Immature natural killer cell (primary cell): Measurements from ENCODE around the gene ACTR1A. TPM values are rescaled to one million over a fixed set of nuclear protein-coding genes. Genes with fewer than 3 reads are reported as not detected.
"Not testable (repeated sequence)": the region's sequence is repeated elsewhere in the genome, so short reads cannot be mapped to it uniquely, and the experiment has no call there.

ENCODE experiments used
- DNase-seq, 3 donors: peaks; one replicate each; pipeline ENCODE4 v3.0.0; 2022; ENCODE audit warnings: mixed read lengths in 1 of 3
- H3K27ac Mint-ChIP-seq, 6 donors: one replicate each; pipeline ENCODE4 v1.8.0; 2020; ENCODE audit warnings: mixed read lengths in 6 of 6, mild to moderate bottlenecking in 5 of 6, inconsistent platforms in 4 of 6, moderate library complexity in 3 of 6
- H3K27me3 Mint-ChIP-seq, 3 donors: one replicate each; pipeline ENCODE4 v1.8.0; 2020 to 2021; ENCODE audit warnings: low read depth in 3 of 3, mild to moderate bottlenecking in 3 of 3, mixed read lengths in 3 of 3, moderate library complexity in 3 of 3, inconsistent platforms in 1 of 3
- H3K36me3 Mint-ChIP-seq, 3 donors: one replicate each; pipeline ENCODE4 v1.8.0; 2020; ENCODE audit warnings: mixed read lengths in 3 of 3, inconsistent platforms in 2 of 3, mild to moderate bottlenecking in 2 of 3
- H3K4me1 Mint-ChIP-seq, 2 donors: one replicate each; pipeline ENCODE4 v1.8.0; 2020; ENCODE audit warnings: inconsistent platforms in 2 of 2, mild to moderate bottlenecking in 2 of 2, mixed read lengths in 2 of 2, moderate library complexity in 1 of 2
- H3K4me3 Mint-ChIP-seq, 5 donors: one replicate each; pipeline ENCODE4 v1.8.0; 2020; ENCODE audit warnings: mild to moderate bottlenecking in 5 of 5, mixed read lengths in 5 of 5, inconsistent platforms in 3 of 5, moderate library complexity in 3 of 5
- H3K9me3 Mint-ChIP-seq, 6 donors: one replicate each; pipeline ENCODE4 v1.8.0; 2020; ENCODE audit warnings: mild to moderate bottlenecking in 6 of 6, mixed read lengths in 6 of 6, inconsistent platforms in 4 of 6, moderate library complexity in 3 of 6
- polyA plus RNA-seq, 3 donors: library from polyadenylated mRNA; unstranded; fragments of 300-500 nt; fragmentation: Illumina TruSeq; gene quantifications; one replicate each; pipeline ENCODE4 v1.2.3, GENCODE V29; 2021

ACTR1A gene
- 100 to 1,000 TPM in 2 of 3 donors, 10 to 100 TPM in 1; 91.6 to 125 (median 115) TPM for polyA plus RNA-seq

DNA sequence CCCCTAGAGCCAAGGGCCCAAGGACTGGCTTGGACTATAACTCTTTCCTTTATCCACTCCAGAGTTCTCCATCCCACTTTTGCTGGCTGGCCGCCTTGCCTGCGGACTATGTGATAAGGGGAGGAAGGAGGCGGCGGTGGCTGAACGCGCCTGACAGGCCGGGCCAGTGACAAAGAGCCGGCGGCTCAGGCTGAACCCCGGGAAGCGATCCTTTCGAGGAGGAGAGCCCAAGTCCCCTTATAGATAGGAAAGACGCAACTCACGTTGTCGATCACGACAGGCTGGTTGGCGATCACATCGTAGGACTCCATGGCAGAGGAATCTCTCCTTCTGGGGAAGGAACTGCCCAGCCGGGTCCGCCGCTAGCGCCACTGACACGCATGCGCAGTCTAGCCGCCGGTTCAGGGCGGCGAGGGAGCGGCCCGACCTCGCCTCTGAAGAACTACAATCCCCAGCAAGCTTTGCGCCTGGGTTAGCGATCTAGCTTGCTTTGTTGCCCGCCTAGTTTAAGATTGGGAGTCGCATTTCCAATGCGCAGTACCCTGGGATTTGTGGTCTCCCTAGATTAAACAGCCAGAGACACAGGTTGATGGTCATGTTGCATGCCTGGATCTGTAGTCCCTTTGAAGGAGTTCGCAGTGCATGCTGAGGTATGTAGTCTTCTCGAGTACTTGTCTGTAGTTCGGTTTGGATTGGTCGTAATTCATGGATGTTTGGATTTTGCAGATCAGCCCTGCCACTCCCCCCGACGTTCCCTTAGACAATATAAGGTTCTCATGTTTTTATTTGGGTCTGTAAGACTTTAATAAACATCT, at the start of gene ACTR1A:
Gene ACTR1A, minus strand, starts transcription at position 376 of the 815 bp plus-strand sequence. Its CDS starts 65 bp downstream, at position 311.
- no peaks in the 10 kb centered on the region for H3K36me3 Mint-ChIP-seq
- H3K4me1 Mint-ChIP-seq = peaks cover 29 to 38% of the 10 kb centered on the region in 2 donors
- no peaks in the 10 kb centered on the region for H3K9me3 Mint-ChIP-seq

GRCh38 chr10:102550636-102551210, 48.2 kb upstream of the ACTR1A start:
- Mint-ChIP-seq H3K27me3 (no peaks in the 10 kb centered on the region), H3K4me3 (no peak overlapping the region), H3K9me3 (no peaks in the 10 kb centered on the region), H3K36me3 (peaks cover 4 to 15% (median 6%) of the 10 kb centered on the region in 3 donors), H3K27ac (no peak overlapping the region), H3K4me1 (peaks cover 0 to 6% of the 10 kb centered on the region in 2 donors)
- DNase-seq = no peak

More for the DNA sequence above, at the start of gene ACTR1A:
- Mint-ChIP-seq H3K4me3 (no peak within 1 kb of the TSS), H3K27ac (no peak within 1 kb of the TSS), H3K27me3 (peaks cover 0 to 5% (median 0%) of the 10 kb centered on the region in 3 donors)
- peak; percentile 96 to 97 (median 97) for DNase-seq

GRCh38 chr10:102549549-102549948, 47.0 kb upstream of the ACTR1A start:
- Mint-ChIP-seq H3K27me3 (no peaks in the 10 kb centered on the region), H3K4me1 (peaks cover 0 to 7% of the 10 kb centered on the region in 2 donors), H3K9me3 (no peaks in the 10 kb centered on the region), H3K27ac (no peak overlapping the region), H3K4me3 (no peak overlapping the region), H3K36me3 (peaks cover 4 to 14% (median 6%) of the 10 kb centered on the region in 3 donors)
- no peak for DNase-seq

DNA sequence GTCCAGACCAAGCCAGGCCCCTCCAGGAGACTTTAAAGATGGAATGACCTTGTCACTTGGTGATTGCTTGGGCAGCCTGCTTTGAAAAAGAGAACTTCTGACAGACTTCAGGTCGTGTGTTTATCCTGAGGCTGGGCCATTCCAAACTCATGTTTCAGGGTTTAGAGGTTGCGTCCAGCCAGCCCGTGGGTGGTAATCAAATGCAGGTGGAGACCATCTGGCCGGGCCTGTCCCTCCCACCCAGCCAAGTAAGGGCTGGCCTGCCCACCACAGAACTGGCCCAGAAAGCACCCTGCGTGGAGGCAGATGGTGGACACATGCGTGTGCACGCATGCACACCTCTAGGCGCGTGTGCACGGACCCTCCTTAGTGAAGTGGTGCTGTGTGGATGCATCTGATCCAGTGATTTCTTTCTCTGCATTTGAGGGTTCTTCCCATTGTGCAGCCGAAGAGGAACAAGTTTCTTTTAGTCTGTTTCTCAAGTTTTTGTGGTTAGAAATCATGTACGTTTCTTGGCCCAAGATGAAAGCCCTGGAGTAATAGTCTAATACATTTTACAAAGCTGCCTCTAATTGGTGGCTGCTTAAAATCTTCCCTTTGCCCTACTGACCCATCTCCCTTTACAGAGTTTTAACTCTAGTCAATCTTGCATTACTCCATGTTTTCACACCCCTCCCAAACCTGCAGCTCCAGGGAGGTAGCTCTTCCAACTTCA, 44.3 kb upstream of the ACTR1A start:
- Mint-ChIP-seq H3K4me1 (peaks cover 0 to 5% of the 10 kb centered on the region in 2 donors), H3K27ac (no peak overlapping the region), H3K4me3 (no peak overlapping the region), H3K9me3 (no peaks in the 10 kb centered on the region), H3K27me3 (no peaks in the 10 kb centered on the region), H3K36me3 (peaks cover 3 to 4% (median 3%) of the 10 kb centered on the region in 3 donors)
- DNase-seq = no peak

GRCh38 chr10:102545997-102546396, 43.5 kb upstream of the ACTR1A start:
- Mint-ChIP-seq H3K27me3 (no peaks in the 10 kb centered on the region), H3K27ac (no peak overlapping the region), H3K4me1 (peaks cover 0 to 5% of the 10 kb centered on the region in 2 donors), H3K4me3 (no peak overlapping the region), H3K9me3 (no peaks in the 10 kb centered on the region), H3K36me3 (peaks cover 3 to 4% (median 3%) of the 10 kb centered on the region in 3 donors)
- no peak for DNase-seq

GRCh38 chr10:102545265-102545871, 42.9 kb upstream of the ACTR1A start:
- H3K36me3 Mint-ChIP-seq = peaks cover 2% of the 10 kb centered on the region in 3 donors
- peaks cover 0 to 5% of the 10 kb centered on the region in 2 donors for H3K4me1 Mint-ChIP-seq
- no peak overlapping the region for H3K27ac Mint-ChIP-seq

GRCh38 chr10:102542800-102543418, 40.4 kb upstream of the ACTR1A start:
- Mint-ChIP-seq H3K4me1 (peaks cover 0 to 5% of the 10 kb centered on the region in 2 donors), H3K27ac (peak overlapping the region in 1 of 6 donors; percentile 18), H3K27me3 (no peaks in the 10 kb centered on the region), H3K4me3 (no peak overlapping the region), H3K36me3 (no peaks in the 10 kb centered on the region), H3K9me3 (no peaks in the 10 kb centered on the region)
- DNase-seq = no peak

More at GRCh38 chr10:102545265-102545871, 42.9 kb upstream of the ACTR1A start:
- Mint-ChIP-seq H3K9me3 (no peaks in the 10 kb centered on the region), H3K27me3 (no peaks in the 10 kb centered on the region), H3K4me3 (no peak overlapping the region)
- DNase-seq = no peak

DNA sequence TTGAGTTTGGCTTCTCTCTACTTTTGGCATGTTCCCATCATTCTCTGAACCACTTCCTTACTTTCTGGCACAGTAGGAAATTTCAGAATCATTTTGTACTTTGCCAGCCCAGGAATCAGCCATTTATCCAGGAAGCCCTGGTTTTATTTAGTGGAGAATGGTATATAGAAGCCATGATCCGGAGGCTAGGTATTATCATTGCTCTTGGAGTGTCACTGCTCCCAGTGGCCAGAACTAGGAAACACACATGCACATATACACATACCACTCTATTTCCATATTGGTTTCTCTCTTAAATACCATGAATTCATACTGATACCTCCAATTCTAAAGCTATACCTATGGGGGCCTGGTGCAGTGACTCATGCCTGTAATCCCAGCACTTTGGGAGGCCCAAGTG, 37.5 kb upstream of the ACTR1A start:
- Mint-ChIP-seq H3K27ac (no peak overlapping the region), H3K4me1 (no peaks in the 10 kb centered on the region), H3K9me3 (no peaks in the 10 kb centered on the region), H3K36me3 (no peaks in the 10 kb centered on the region), H3K4me3 (no peak overlapping the region), H3K27me3 (no peaks in the 10 kb centered on the region)
- no peak for DNase-seq

GRCh38 chr10:102538811-102539210, 36.3 kb upstream of the ACTR1A start:
- no peaks in the 10 kb centered on the region for H3K27me3 Mint-ChIP-seq
- H3K4me1 Mint-ChIP-seq = no peaks in the 10 kb centered on the region
- H3K9me3 Mint-ChIP-seq = no peaks in the 10 kb centered on the region
- no peaks in the 10 kb centered on the region for H3K36me3 Mint-ChIP-seq
- H3K27ac Mint-ChIP-seq = no peak overlapping the region
- H3K4me3 Mint-ChIP-seq = no peak overlapping the region
- no peak for DNase-seq

DNA sequence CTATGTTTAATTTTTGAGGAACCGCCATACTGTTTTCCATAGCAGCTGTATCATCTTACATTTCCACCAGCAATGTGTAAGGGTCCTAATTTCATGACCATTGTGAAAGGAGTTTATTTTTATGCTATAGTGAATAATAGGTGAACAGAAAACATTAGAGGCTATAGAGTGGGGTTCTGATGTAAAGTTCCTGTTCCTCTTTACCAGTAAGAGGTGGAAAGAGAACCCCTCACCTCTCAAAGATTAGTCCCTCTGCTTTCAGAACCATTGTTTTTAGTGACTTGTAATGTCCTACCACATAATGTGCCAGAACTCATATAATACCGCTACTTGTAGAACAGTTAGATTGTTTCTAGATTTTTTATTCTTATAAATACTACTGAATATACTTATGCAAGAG, 35.4 kb upstream of the ACTR1A start:
- H3K4me1 Mint-ChIP-seq = no peaks in the 10 kb centered on the region
- H3K36me3 Mint-ChIP-seq = no peaks in the 10 kb centered on the region
- no peak overlapping the region for H3K27ac Mint-ChIP-seq
- no peaks in the 10 kb centered on the region for H3K9me3 Mint-ChIP-seq
- no peak overlapping the region for H3K4me3 Mint-ChIP-seq
- DNase-seq = no peak
- no peaks in the 10 kb centered on the region for H3K27me3 Mint-ChIP-seq

- Mint-ChIP-seq H3K4me3 (no peak overlapping the region), H3K27ac (no peak overlapping the region), H3K36me3 (no peaks in the 10 kb centered on the region), H3K27me3 (no peaks in the 10 kb centered on the region), H3K9me3 (no peaks in the 10 kb centered on the region), H3K4me1 (peaks cover 0 to 2% of the 10 kb centered on the region in 2 donors)
- DNase-seq = no peak
Observed at GRCh38 chr10:102537367-102537766, 34.9 kb upstream of the ACTR1A start.

DNA sequence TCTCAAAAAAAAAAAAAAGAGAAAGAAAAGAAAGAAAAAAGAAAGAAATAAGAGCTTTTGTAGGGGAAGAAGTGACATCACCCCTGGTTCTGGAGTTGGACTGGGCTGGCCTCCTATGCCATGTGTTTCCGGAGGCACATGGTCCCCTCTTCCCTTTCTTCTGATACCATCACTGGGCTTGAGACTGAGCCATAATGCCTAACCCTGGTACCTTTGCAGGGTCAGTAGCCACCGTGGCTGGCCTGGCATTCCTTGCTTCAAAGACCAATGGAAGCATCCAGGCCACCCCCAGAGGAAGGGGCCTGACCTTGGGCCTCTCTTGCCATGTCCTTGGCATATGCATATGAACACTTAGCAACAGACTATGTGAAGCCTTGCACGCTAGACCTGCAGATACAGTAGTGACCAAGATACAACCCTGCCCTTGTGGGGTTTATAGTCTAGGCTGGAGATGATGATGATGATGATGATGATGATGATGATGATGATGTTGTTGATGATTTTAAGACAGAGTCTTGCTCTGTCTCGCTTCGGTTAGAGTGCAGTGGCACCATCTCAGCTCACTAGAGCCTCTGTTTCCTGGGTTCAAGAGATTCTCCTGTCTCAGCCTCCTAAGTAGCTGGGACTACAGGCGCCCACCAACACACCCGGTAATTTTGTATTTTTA, 33.1 kb upstream of the ACTR1A start:
- no peak for DNase-seq
- no peaks in the 10 kb centered on the region for H3K27me3 Mint-ChIP-seq
- H3K9me3 Mint-ChIP-seq = no peaks in the 10 kb centered on the region
- peak overlapping the region in 1 of 6 donors; percentile 18 for H3K27ac Mint-ChIP-seq
- no peak overlapping the region for H3K4me3 Mint-ChIP-seq
- H3K36me3 Mint-ChIP-seq = no peaks in the 10 kb centered on the region
- H3K4me1 Mint-ChIP-seq = peaks cover 8 to 9% of the 10 kb centered on the region in 2 donors

- not testable (repeated sequence) for H3K27me3 Mint-ChIP-seq, H3K36me3 Mint-ChIP-seq, DNase-seq, H3K4me1 Mint-ChIP-seq, H3K27ac Mint-ChIP-seq, H3K4me3 Mint-ChIP-seq, H3K9me3 Mint-ChIP-seq
Observed at GRCh38 chr10:102534966-102535365, 32.5 kb upstream of the ACTR1A start.
